Epithelial cell of prostate (primary cell): Measurements from ENCODE around the gene FAM241A.
"Not testable (repeated sequence)": the region's sequence is repeated elsewhere in the genome, so short reads cannot be mapped to it uniquely, and the experiment has no call there.

Experiments used
- DNase-seq: peaks from one replicate; pipeline ENCODE4 v3.0.0-alpha.2; 2011; ENCODE audit warnings: low read depth, low spot score
- H3K27ac ChIP-seq: fragments of 450-650 bp; 2 replicates; pipeline ENCODE4 v1.5.1; 2017; ENCODE audit warnings: mild to moderate bottlenecking

FAM241A gene

DNA sequence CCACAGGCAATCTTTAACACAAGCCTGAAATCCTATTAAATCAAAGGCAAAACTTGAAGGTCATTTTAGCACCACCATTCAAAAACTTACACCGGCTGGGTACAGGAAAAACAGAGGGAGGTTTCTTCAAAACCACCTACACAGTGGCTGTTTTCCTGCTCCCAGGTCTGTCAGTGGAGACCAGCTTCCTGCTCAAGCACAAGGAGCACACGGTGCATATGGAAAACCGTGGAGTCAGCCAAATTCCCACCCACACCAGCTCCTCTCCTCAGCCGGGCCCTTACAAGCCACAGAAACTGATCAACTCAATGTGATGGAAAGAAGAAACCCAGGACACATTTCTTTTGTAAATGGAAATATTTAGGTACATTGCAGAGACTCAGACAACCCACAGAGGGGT, 14.3 kb upstream of the FAM241A start:
- DNase-seq = no peak
- no peak overlapping the region for H3K27ac ChIP-seq

DNA sequence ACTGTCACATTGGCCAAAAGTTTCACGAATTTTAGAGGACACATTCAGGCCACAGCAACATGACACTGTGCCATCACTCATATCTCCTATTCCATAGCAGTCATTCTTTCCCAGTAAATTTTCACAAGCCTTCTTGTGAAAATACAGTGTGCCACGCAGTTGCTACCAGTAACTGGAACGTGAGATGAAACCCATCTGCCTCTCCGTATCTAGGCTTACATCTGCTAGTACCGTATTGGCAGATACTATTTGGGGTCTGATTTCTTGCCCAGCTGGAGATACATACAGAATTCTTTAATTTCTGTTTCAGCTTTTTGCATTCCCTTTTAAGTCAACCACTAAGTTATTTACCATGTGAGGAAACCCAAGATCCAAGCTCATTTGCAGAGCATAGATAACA, 8.7 kb upstream of the FAM241A start:
- DNase-seq = no peak
- H3K27ac ChIP-seq = no peak overlapping the region

DNA sequence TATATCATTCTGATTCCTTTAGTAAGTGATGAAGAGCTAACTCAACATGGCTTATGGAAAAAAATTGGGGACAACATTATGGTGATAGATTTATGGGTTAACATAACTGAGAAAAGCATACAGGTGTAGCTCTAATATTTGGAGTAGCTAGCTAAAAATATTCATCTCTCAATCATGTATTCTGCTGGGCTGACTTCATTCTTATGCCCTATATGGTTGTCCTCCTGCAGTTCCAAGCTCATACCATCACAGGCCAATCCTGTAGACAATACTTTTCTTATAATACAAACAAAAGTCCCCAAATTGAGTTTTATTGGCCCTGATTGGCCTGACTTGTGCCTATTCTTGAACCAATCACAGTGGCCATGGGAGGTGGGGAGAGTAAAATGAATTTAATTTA, 6.7 kb upstream of the FAM241A start:
- no peak overlapping the region for H3K27ac ChIP-seq
- no peak for DNase-seq

DNA sequence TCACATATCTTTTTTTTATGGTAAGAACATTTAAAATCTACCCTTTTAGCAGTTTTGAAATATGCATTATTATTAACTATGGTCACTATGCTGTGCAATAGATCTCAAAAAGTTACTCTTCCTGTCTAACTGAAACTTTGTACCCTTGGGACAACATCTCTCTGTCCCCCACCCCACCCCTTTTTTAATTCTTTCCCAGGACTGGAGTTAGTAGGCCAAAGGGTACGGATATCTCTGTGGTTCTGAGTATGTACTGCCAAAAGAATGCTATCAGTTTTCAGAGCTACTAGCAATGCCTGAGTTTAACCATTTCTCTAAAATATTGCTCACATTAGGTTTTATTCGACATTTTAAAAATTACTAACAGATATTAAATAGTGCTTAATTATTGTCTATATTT, 4.7 kb upstream of the FAM241A start:
- no peak for DNase-seq
- H3K27ac ChIP-seq = no peak overlapping the region

DNA sequence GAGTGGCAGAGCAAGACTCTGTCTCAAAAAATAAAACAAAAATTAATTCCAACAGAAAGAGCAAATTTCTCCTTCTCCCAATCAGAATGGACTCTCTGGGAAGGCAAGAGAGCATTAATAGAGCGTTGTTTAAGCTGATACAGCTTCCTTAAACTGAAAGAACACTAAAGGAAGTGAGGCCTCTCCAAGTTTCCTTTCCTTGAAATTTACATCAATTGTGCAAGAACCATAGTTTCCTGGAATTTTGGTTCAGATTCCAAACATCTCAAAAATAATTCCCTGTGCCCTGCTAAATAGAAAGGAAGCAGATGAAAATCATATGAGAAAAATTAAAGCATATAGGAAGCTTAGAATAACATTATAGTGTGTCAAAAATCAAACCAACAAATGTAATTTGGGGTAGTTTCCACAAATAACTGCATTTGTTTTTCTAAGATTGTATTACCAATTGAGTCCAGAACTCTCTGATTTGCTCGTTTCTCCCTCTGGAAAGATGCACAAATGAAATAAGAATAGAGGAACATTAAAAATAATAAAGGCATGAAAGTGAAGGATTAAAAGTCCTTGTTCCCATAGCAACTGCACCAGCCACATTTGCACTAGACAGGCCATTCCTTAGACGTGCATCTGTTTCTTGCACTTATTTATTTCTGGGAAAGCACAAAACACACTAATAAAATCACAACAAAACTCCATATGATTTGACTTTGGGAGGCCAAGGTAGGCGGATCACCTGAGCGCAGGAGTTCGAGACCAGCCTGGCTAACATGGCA, 3.7 kb upstream of the FAM241A start:
- no peak for DNase-seq
- H3K27ac ChIP-seq = no peak overlapping the region

DNA sequence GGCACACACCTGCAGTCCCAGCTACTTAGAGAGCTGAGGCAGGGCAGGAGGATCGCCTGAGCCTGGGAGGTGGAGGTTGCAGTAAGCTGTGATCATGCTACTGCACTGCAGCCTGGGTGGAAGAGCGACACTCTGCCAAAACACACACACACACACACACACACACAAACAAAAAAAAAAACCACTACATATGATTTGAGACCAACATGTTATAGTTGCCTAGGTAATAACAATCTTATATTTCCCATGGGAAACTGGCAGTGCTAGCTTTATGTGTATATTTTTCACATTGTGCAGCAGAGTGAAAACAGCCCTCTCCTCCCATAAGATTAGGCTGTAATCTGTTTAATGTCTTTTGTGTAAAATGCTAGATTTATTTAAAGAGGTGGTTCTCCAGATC, 3.1 kb upstream of the FAM241A start:
- DNase-seq = no peak
- H3K27ac ChIP-seq = no peak overlapping the region

DNA sequence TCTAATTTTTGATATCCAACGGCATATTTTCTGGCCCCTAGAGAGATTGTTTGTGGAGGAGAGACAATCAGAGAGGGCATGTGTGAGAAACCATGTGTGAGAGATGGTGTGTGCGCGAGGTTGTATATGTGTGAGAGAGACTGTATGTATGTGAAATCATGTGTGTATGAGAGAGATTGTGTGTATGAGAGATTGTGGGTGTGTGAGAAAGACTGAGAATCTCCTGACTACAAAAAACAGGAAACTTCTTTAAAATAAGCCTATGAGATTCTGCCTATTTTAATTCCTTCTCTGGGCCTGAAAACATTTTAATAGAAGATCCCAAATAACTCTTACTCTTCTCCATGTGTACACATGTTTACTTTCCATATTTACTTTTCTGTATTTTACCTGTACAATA, 1.5 kb upstream of the FAM241A start:
- no peak for DNase-seq
- no peak overlapping the region for H3K27ac ChIP-seq

DNA sequence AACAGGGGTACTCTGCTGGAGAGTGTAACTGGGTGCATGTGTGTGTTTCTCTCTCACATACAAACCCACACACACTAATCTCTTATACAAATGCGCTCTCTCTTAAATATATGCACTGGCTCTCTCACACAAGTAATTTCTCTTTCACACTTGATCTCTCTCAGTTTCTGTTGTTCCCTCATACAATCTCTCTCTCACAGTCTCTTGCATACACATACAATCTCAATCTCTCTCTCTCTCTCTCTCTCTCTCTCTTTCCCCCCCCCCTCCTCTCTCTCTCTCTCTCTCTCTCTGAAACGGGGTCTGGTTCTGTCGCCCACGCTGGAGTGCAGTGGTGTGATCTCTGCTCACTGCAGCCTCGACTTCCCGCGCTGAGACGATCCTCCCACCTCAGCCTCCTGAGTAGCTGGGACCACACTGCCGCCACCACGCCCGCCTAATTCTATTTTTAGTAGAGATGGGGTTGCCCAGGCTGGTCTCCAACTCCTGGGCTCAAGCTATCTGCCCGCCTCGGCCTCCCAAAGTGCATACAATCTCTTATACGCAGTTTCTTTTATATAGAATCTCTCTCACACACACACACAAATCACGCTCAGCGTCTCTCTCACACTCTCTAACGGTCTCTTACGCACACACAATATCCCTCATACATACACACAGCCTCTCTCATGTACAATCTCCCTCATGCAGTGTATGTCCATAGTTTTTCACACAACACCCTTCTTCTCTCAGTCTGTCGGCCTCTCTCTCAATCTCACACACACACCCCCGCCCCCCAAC, 518 bp upstream of the FAM241A start:
- no peak overlapping the region for H3K27ac ChIP-seq

DNA sequence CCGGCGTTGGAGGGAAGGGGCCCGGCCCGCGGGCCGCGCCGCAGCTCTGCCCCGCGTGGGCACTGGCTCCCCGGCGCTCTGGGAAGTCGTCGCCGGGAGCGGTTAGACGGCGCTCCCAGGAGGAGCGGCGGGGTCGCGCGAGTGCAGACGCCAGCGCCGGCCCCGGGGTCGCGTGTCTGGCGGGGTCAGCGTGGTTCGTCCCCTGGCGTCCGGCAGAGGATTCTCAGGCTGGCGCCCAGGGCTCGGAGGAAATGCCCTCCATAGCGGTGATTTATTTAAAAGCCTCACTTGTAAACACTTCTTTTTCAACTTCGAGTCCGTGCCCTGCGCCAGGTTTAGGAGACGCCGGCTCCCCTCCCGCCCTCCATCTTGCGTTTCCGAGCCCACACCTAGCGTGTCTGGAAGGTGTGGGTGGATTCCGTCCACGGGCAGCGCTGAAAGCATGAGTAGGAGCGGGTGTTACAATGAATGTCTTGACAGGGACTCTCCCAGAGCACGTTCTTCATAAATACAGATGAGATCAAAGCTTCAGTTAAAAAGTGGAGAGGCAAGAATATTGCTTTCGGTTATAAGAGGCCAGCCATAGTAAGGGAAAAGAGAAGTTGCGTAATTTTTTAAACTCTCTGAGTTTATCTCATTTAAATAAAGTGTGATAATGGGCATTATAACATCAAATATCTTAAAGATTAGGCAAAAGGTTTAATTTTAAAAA, 692 bp downstream of the FAM241A start:
- H3K27ac ChIP-seq = peak overlapping the region; percentile 62
- no peak for DNase-seq

More for the DNA sequence above, 518 bp upstream of the FAM241A start:
- no peak for DNase-seq

DNA sequence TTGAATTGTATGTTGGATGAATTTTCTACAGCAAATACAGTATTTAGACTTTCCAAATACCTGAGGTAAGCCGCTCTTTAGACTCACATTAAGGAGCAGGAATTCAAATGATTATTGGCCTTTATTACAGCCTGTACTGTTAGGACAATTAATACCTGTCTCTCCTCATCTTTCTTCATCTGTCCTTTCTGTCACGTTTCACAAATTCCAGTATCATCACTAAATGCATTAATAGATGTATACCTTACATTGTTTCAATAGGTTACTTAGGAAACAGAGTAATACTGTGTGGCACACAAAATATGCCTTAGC, 1.2 kb downstream of the FAM241A start:
- peak overlapping the region; percentile 62 for H3K27ac ChIP-seq
- DNase-seq = no peak

DNA sequence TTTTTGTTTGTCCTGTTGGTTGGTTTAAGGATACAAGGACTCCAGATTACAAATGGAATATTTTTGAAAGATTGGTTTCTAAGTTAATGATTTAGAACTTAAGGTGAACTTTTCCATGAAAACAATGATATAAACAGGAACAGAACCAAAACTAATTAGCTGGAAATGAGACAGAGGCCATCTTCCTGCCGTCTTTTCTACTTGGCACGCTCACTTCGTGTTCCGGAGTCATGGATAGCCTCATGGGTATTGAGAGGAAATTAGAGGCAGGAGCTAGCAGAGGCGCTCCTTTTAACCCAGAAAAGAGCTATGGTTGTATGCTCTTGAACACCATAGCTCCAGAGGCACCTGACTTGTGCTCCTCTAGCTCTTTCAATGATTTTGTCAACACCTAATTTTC, 2.4 kb downstream of the FAM241A start:
- no peak overlapping the region for H3K27ac ChIP-seq
- no peak for DNase-seq

DNA sequence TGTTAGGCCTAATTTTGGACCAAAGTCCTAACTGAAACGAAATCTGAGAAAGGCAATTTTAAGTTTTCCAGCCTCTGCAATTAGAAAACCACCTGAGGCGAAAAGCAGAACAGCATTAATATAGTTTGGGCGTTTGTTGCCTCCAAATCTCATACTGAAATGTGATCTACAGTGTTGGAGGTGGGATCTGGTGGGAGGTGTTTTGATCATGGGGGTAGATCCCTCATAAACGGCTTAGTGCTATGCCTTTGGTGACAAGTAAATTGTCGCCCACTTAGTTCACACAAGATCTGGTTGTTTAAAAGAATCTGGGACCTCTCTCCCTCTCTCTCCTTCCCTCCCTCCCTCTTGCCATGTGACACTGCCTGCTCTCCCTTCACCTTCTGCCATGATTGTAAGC, 5.7 kb downstream of the FAM241A start:
- no peak overlapping the region for H3K27ac ChIP-seq
- DNase-seq = no peak

DNA sequence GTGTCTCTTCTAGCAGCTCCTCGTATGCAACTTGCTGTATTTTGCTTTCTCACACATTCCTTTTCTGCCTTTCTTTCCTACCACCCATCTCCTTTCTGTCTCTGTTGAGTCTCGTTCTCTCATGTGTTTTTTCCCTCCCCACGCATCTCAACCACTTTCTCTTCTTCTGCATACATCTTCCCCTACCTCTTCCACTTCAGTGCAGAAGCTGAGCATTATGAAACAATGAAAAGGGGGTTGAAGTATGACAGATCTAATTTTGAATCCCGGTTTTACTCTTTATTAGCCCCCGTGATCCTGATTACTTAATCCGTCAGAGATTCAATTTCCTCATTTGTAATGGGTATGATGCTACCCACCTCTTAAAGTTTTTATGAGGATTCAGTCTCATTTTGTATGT, 7.3 kb downstream of the FAM241A start:
- H3K27ac ChIP-seq = no peak overlapping the region
- DNase-seq = no peak

DNA sequence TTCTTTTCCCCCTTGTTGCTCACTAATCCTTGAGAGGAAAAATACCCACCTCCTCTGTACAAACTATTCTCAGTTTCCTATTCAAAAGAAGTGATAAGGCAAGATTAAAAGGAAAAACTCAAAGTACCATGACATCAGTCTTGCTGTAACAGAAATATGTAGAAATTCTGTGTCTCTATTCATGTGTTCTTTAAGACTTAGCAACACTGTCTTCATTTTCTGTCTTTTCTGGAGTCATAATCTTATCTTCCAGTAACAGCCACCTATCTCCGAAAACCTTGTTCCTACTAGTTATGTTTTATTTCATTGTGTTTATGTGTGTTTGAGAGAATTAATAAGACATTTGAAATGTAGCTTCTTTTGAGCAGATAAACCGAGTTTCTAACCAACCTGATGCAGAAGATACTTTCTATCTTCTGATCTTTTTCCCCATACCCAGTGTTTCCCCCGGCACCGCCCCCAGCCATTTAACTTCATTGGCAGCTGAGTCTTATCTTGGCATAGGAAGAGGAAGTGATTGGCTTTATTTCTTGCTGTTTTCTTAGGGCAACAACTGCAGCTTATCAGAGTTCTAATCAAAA, 8.0 kb downstream of the FAM241A start:
- no peak overlapping the region for H3K27ac ChIP-seq
- DNase-seq = no peak

DNA sequence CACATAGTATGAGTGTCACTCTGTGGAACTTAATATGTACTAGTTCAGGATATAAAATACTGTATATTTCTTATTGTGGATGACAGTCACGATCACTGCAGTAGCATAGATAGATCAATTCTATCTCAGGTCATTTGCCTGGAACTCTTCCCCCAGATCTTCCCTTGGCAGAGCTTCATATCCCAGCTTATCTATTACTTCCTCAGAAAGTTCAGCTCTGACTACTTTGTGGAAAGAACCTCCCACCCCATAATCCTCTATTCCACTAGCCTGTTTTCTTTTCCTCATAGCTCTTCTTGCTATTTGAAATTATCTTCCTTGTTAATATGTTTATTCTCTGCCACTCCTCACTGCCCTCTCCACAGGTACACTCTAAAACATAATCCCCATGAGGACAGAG, 10.9 kb downstream of the FAM241A start:
- DNase-seq = no peak
- H3K27ac ChIP-seq = no peak overlapping the region

DNA sequence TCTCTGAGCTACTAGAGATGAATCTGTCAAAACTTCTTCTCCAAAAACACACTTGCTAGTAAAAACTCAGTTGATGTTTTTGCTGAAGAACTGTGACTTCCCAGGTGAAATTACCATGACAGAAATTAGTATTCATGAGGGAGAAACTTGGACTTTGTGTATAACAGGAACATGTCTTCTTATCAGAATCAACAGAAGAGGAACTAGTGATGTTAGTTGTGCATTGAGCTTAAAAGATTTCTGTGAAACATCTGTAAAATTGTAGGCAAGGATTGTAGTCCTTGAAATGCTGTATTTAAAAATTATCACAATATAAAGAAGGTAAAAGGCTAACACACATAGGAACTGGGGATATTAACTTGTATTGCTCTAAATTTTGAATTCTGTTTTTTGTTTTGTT, 11.3 kb downstream of the FAM241A start:
- no peak overlapping the region for H3K27ac ChIP-seq
- no peak for DNase-seq

DNA sequence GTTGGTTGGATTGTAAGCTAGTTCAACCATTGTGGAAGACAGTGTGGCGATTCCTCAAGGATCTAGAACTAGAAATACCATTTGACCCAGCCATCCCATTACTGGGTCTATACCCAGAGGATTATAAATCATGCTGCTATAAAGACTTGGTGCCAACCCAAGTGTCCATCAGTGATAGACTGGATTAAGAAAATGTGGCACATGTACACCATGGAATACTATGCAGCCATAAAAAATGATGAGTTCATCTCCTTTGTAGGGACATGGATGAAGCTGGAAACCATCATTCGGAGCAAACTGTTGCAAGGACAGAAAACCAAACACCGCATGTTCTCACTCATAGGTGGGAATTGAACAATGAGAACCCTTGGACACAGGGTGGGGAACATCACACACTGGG, 18.5 kb downstream of the FAM241A start:
- not testable (repeated sequence) for DNase-seq, H3K27ac ChIP-seq

DNA sequence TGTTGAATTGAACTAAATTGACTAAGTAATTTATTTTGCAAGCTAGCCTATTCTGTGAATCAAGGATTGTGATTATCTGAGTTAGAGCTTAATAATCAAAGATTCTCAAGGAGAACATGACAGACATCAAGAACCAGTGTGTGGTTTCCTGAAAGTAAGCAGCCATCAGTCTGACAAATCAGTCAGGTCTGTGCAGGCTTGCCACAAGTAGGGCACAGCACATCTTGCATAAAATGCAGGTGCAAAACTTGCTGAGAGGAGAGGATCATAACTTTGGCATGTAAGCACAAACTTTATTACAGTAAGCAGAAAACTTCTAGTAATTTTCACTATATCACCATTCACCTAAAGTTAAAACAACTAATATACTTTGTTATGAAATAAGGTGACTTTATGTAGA, 22.5 kb downstream of the FAM241A start:
- DNase-seq = peak; percentile 66
- peak overlapping the region; percentile 80 for H3K27ac ChIP-seq

DNA sequence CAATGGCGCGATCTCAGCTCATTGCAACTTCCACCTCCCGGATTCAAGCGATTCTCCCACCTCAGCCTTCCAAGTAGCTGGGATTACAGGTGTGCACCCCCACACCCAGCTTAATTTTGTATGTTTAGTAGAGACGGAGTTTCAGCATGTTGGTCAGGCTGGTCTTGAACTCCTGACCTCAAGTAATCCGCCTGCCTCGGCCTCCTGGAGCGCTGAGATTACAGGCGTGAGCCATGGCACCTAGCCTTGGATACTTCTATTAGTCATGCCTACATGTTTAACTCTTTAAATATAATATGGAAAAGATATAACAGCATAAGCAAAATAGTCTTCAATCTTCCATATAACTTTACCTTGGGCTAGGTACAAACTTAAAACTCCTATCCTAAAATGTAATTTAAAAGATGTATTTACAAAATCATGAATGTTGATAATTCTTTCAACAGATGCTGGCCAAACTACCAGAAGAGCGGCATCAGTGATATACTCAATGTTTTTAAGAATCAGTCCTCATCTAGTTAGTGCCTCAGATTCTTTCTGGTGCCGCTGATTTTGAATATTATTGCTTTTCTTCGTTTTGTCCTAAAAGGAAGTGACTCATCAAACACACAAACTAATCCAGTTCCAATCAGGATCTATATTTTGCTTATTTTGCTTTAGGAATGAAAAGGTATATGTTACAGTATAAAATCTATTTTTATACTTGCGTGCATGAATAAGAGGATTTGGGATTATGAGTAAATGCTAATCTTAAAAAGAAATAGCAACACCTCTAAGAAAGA, 23.7 kb downstream of the FAM241A start:
- H3K27ac ChIP-seq = peak overlapping the region; percentile 80
- DNase-seq = no peak

DNA sequence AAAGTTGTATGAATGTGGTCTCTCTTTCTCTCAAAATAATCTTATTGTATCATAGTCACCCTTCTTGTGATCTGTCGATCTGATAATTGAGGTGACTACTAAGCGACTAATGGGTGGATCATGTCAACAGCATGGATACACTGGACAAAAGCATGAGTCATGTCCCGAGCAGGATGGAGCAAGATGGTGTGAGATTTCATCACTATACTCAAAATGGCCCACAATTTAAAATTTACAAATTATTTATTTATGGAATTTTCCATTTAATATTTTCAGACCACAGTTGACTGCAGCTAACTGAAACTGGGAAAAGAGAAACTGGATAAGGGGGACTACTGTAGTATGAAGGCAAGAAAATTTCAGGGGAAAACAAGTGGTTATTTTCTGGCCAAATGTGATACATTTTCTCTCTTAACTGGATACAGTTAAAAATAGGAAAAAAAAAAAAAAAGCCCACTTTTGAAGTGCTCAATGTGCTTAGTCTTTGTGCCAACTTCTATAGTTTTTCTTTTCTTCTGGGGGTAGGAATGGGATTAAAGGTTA, 25.3 kb downstream of the FAM241A start:
- peak overlapping the region; percentile 80 for H3K27ac ChIP-seq
- DNase-seq = peak; percentile 83
